ENCODE data around the gene AGBL4.

The AGBL4 gene

GRCh38 chr1:48870596-48870995 lies 1153.2 kb downstream of the AGBL4 start:
- no peak for DNase-seq

- no peak for DNase-seq
These were observed 1154.4 kb downstream of the AGBL4 start for GRCh38 chr1:48869116-48869893.

GRCh38 chr1:48864913-48865312 lies 1158.8 kb downstream of the AGBL4 start:
- DNase-seq: no peak

- DNase-seq: no peak
These were observed 1164.3 kb downstream of the AGBL4 start for GRCh38 chr1:48859456-48859855.

GRCh38 chr1:48858200-48858920 lies 1165.4 kb downstream of the AGBL4 start:
- no peak for DNase-seq

GRCh38 chr1:48853006-48853405 lies 1170.7 kb downstream of the AGBL4 start:
- no peak for DNase-seq

GRCh38 chr1:48851638-48852037 lies 1172.1 kb downstream of the AGBL4 start:
- no peak for DNase-seq

- DNase-seq: no peak
These were observed 1175.7 kb downstream of the AGBL4 start for GRCh38 chr1:48848035-48848434.

- no peak for DNase-seq
These were observed 1177.3 kb downstream of the AGBL4 start for GRCh38 chr1:48846441-48846840.

GRCh38 chr1:48844187-48844586 lies 1179.6 kb downstream of the AGBL4 start:
- DNase-seq: no peak

GRCh38 chr1:48841966-48842365 lies 1181.8 kb downstream of the AGBL4 start:
- no peak for DNase-seq

- DNase-seq: no peak
These were observed 1182.3 kb downstream of the AGBL4 start for GRCh38 chr1:48841461-48841860.

GRCh38 chr1:48831120-48831978 lies 1192.4 kb downstream of the AGBL4 start:
- DNase-seq: no peak

GRCh38 chr1:48830715-48831114 lies 1193.0 kb downstream of the AGBL4 start:
- no peak for DNase-seq

- DNase-seq: no peak
These were observed 1194.3 kb downstream of the AGBL4 start for GRCh38 chr1:48829446-48829845.

- no peak for DNase-seq
These were observed 1200.6 kb downstream of the AGBL4 start for GRCh38 chr1:48823168-48823567.

GRCh38 chr1:48820491-48820890 lies 1203.3 kb downstream of the AGBL4 start:
- DNase-seq: no peak

GRCh38 chr1:48817505-48818114 lies 1206.1 kb downstream of the AGBL4 start:
- no peak for DNase-seq

- DNase-seq: no peak
These were observed 1213.0 kb downstream of the AGBL4 start for GRCh38 chr1:48810740-48811139.

GRCh38 chr1:48808496-48808895 lies 1215.3 kb downstream of the AGBL4 start:
- no peak for DNase-seq

- no peak for DNase-seq
These were observed 1216.0 kb downstream of the AGBL4 start for GRCh38 chr1:48807554-48808260.

GRCh38 chr1:48803474-48803873 lies 1220.3 kb downstream of the AGBL4 start:
- no peak for DNase-seq

Measured in effector CD4-positive, alpha-beta T cell (primary cell).